ENCODE results near the gene PAX5.

The PAX5 gene

DNA sequence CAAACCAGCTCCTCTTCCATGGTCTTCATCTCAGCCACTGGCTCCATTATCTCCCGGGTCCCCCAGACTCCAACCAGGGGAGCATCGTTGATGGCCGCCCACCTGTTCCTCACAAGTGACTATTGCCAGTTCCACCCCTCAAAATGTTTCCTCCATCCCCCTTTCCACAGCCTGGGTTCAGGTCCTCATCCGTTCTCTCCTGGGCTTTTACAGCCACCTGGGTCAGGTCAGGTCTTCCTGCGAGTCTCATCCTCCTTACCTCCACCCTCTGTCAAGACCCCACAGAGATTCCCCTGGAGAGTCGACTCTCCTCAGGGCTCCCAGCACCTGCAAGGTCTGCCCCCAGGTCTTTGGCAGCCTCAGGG, 133.2 kb downstream of the PAX5 start:
- no peaks in the 10 kb centered on the region for H3K4me1 ChIP-seq (ENCODE audit: control insufficient read depth, low read depth, low read length)
- no peak overlapping the region for H3K27ac ChIP-seq (ENCODE audit: low read length)
- no peaks in the 10 kb centered on the region for H3K27me3 ChIP-seq (ENCODE audit: control insufficient read depth, insufficient read depth, low read length)
- H3K9ac ChIP-seq (ENCODE audit: low read length) = no peak overlapping the region
- no peak overlapping the region for H3K4me3 ChIP-seq (ENCODE audit: low read length)
- H3K36me3 ChIP-seq (ENCODE audit: control insufficient read depth, low read depth, low read length) = no peaks in the 10 kb centered on the region
- H3K9me3 ChIP-seq (ENCODE audit: control insufficient read depth, low read depth, low read length) = no peaks in the 10 kb centered on the region

DNA sequence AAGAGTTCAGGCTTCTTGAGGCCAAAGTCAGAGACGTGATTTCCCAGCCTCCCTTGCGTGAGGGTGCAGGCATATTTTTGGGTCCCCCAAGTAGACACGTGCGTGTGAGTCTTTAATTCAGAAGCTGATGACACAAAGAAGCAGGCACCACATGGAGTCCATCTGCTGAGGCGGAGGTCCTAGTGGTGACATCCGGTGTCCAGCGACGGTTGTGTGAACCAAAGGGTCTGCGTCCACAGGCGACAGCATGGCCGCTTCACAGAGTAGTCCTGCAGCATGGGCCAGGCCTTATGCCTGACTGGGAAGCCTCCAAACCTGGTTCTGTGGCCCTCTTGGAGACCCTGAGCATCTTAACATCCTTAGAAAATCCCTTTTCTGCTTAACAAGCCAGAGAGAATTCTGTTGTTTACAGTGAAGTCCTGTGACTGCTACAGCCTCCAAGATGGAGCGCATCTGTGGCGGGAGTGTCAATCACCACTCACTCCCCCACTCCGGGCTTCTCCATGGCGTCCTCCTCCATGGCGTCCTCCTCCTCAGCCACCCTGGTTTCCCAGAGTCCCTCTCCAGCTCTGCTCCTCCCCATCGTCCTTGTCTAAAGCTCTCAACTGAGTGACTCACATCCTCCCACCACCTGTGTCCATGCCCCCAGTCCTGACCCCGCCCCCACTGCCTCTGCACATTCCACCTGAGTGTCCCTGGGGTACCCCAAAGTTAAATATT, 133.8 kb downstream of the PAX5 start:
- Histone ChIP-seq H3K27me3 (ENCODE audit: control insufficient read depth, insufficient read depth, low read length) (no peaks in the 10 kb centered on the region), H3K4me3 (ENCODE audit: low read length) (no peak overlapping the region), H3K36me3 (ENCODE audit: control insufficient read depth, low read depth, low read length) (no peaks in the 10 kb centered on the region), H3K4me1 (ENCODE audit: control insufficient read depth, low read depth, low read length) (no peaks in the 10 kb centered on the region), H3K9me3 (ENCODE audit: control insufficient read depth, low read depth, low read length) (no peaks in the 10 kb centered on the region), H3K27ac (ENCODE audit: low read length) (no peak overlapping the region), H3K9ac (ENCODE audit: low read length) (no peak overlapping the region)

GRCh38 chr9:36899406-36899805, 134.7 kb downstream of the PAX5 start:
- Histone ChIP-seq H3K27me3 (ENCODE audit: control insufficient read depth, insufficient read depth, low read length) (no peaks in the 10 kb centered on the region), H3K9ac (ENCODE audit: low read length) (no peak overlapping the region), H3K27ac (ENCODE audit: low read length) (no peak overlapping the region), H3K36me3 (ENCODE audit: control insufficient read depth, low read depth, low read length) (no peaks in the 10 kb centered on the region), H3K4me1 (ENCODE audit: control insufficient read depth, low read depth, low read length) (no peaks in the 10 kb centered on the region), H3K4me3 (ENCODE audit: low read length) (no peak overlapping the region), H3K9me3 (ENCODE audit: control insufficient read depth, low read depth, low read length) (no peaks in the 10 kb centered on the region)

- H3K27ac ChIP-seq (ENCODE audit: low read length) = no peak overlapping the region
- no peaks in the 10 kb centered on the region for H3K36me3 ChIP-seq (ENCODE audit: control insufficient read depth, low read depth, low read length)
- no peak overlapping the region for H3K4me3 ChIP-seq (ENCODE audit: low read length)
- H3K9me3 ChIP-seq (ENCODE audit: control insufficient read depth, low read depth, low read length) = no peaks in the 10 kb centered on the region
- H3K9ac ChIP-seq (ENCODE audit: low read length) = no peak overlapping the region
- no peaks in the 10 kb centered on the region for H3K27me3 ChIP-seq (ENCODE audit: control insufficient read depth, insufficient read depth, low read length)
- H3K4me1 ChIP-seq (ENCODE audit: control insufficient read depth, low read depth, low read length) = no peaks in the 10 kb centered on the region
These were observed 135.5 kb downstream of the PAX5 start for GRCh38 chr9:36898431-36899020.

GRCh38 chr9:36897478-36897877, 136.6 kb downstream of the PAX5 start:
- H3K27ac ChIP-seq (ENCODE audit: low read length) = no peak overlapping the region
- no peaks in the 10 kb centered on the region for H3K36me3 ChIP-seq (ENCODE audit: control insufficient read depth, low read depth, low read length)
- no peaks in the 10 kb centered on the region for H3K4me1 ChIP-seq (ENCODE audit: control insufficient read depth, low read depth, low read length)
- no peak overlapping the region for H3K4me3 ChIP-seq (ENCODE audit: low read length)
- H3K9me3 ChIP-seq (ENCODE audit: control insufficient read depth, low read depth, low read length) = no peaks in the 10 kb centered on the region
- no peak overlapping the region for H3K9ac ChIP-seq (ENCODE audit: low read length)
- no peaks in the 10 kb centered on the region for H3K27me3 ChIP-seq (ENCODE audit: control insufficient read depth, insufficient read depth, low read length)

- H3K4me3 ChIP-seq (ENCODE audit: low read length) = no peak overlapping the region
- H3K4me1 ChIP-seq (ENCODE audit: control insufficient read depth, low read depth, low read length) = no peaks in the 10 kb centered on the region
- no peaks in the 10 kb centered on the region for H3K27me3 ChIP-seq (ENCODE audit: control insufficient read depth, insufficient read depth, low read length)
- no peak overlapping the region for H3K27ac ChIP-seq (ENCODE audit: low read length)
- H3K9ac ChIP-seq (ENCODE audit: low read length) = no peak overlapping the region
- no peaks in the 10 kb centered on the region for H3K9me3 ChIP-seq (ENCODE audit: control insufficient read depth, low read depth, low read length)
- H3K36me3 ChIP-seq (ENCODE audit: control insufficient read depth, low read depth, low read length) = no peaks in the 10 kb centered on the region
These were observed 137.0 kb downstream of the PAX5 start for GRCh38 chr9:36897019-36897418.

DNA sequence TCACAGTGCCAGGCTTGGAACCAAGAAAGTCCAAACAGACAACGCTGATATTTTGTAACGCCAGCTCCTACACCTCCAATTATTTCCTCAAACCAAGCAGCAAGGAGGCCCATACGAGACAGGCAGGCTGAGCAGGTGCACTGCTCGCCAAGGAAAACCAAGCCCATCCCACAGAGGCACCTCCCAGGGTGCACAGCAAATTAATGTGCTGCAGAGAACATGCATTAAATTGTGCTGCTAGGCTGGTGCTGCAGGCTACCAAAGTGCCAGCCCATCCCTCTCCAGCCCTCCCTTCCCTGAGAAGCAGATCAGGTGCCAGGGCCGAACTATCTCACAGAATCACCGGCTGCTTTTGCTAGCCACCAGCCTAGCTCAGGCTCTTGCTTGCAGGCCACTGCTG, 137.8 kb downstream of the PAX5 start:
- H3K9ac ChIP-seq (ENCODE audit: low read length) = no peak overlapping the region
- H3K36me3 ChIP-seq (ENCODE audit: control insufficient read depth, low read depth, low read length) = no peaks in the 10 kb centered on the region
- no peaks in the 10 kb centered on the region for H3K9me3 ChIP-seq (ENCODE audit: control insufficient read depth, low read depth, low read length)
- H3K4me3 ChIP-seq (ENCODE audit: low read length) = no peak overlapping the region
- no peaks in the 10 kb centered on the region for H3K27me3 ChIP-seq (ENCODE audit: control insufficient read depth, insufficient read depth, low read length)
- no peaks in the 10 kb centered on the region for H3K4me1 ChIP-seq (ENCODE audit: control insufficient read depth, low read depth, low read length)
- H3K27ac ChIP-seq (ENCODE audit: low read length) = no peak overlapping the region

GRCh38 chr9:36895744-36896260, 138.3 kb downstream of the PAX5 start:
- Histone ChIP-seq H3K4me3 (ENCODE audit: low read length) (no peak overlapping the region), H3K4me1 (ENCODE audit: control insufficient read depth, low read depth, low read length) (no peaks in the 10 kb centered on the region), H3K9me3 (ENCODE audit: control insufficient read depth, low read depth, low read length) (no peaks in the 10 kb centered on the region), H3K27me3 (ENCODE audit: control insufficient read depth, insufficient read depth, low read length) (no peaks in the 10 kb centered on the region), H3K27ac (ENCODE audit: low read length) (no peak overlapping the region), H3K36me3 (ENCODE audit: control insufficient read depth, low read depth, low read length) (no peaks in the 10 kb centered on the region), H3K9ac (ENCODE audit: low read length) (no peak overlapping the region)

DNA sequence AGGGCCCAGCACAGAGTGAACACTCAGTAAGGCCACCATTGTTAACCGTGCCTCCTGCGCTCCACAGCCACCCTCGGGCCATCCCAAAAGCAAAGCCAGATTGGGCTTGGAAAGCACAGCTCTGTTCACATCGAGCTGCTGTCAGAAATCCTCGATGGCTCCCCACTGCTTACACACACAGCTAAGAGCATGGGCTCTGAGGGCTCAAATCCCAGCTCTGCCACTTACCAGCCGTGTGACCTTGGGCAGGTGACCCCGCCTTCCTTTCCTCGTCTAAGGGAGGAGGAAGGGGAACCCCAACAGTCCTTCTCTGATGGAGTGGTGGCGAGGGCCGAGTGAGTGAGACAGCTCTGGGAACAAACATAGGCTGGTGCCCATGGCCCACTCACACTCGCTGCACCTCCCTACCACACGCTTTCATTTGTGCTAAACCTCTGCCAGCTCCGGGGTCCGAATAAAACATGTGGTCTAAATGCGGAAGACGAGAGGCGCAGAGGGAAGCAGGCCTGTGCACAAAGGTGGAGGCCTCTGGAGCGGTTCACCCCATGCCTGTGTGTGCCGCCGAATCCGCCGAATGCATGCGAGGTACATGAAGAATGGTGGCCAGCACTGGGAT, 139.3 kb downstream of the PAX5 start:
- no peaks in the 10 kb centered on the region for H3K9me3 ChIP-seq (ENCODE audit: control insufficient read depth, low read depth, low read length)
- H3K9ac ChIP-seq (ENCODE audit: low read length) = no peak overlapping the region
- H3K27me3 ChIP-seq (ENCODE audit: control insufficient read depth, insufficient read depth, low read length) = no peaks in the 10 kb centered on the region
- no peaks in the 10 kb centered on the region for H3K36me3 ChIP-seq (ENCODE audit: control insufficient read depth, low read depth, low read length)
- no peak overlapping the region for H3K4me3 ChIP-seq (ENCODE audit: low read length)
- H3K4me1 ChIP-seq (ENCODE audit: control insufficient read depth, low read depth, low read length) = no peaks in the 10 kb centered on the region
- no peak overlapping the region for H3K27ac ChIP-seq (ENCODE audit: low read length)

GRCh38 chr9:36893911-36894310, 140.2 kb downstream of the PAX5 start:
- no peak overlapping the region for H3K9ac ChIP-seq (ENCODE audit: low read length)
- H3K4me3 ChIP-seq (ENCODE audit: low read length) = no peak overlapping the region
- H3K4me1 ChIP-seq (ENCODE audit: control insufficient read depth, low read depth, low read length) = no peaks in the 10 kb centered on the region
- no peaks in the 10 kb centered on the region for H3K36me3 ChIP-seq (ENCODE audit: control insufficient read depth, low read depth, low read length)
- H3K9me3 ChIP-seq (ENCODE audit: control insufficient read depth, low read depth, low read length) = no peaks in the 10 kb centered on the region
- no peak overlapping the region for H3K27ac ChIP-seq (ENCODE audit: low read length)
- no peaks in the 10 kb centered on the region for H3K27me3 ChIP-seq (ENCODE audit: control insufficient read depth, insufficient read depth, low read length)

GRCh38 chr9:36893184-36893583, 140.9 kb downstream of the PAX5 start:
- H3K27me3 ChIP-seq (ENCODE audit: control insufficient read depth, insufficient read depth, low read length) = no peaks in the 10 kb centered on the region
- no peak overlapping the region for H3K4me3 ChIP-seq (ENCODE audit: low read length)
- H3K9ac ChIP-seq (ENCODE audit: low read length) = no peak overlapping the region
- H3K9me3 ChIP-seq (ENCODE audit: control insufficient read depth, low read depth, low read length) = no peaks in the 10 kb centered on the region
- no peak overlapping the region for H3K27ac ChIP-seq (ENCODE audit: low read length)
- H3K36me3 ChIP-seq (ENCODE audit: control insufficient read depth, low read depth, low read length) = no peaks in the 10 kb centered on the region
- H3K4me1 ChIP-seq (ENCODE audit: control insufficient read depth, low read depth, low read length) = no peaks in the 10 kb centered on the region

DNA sequence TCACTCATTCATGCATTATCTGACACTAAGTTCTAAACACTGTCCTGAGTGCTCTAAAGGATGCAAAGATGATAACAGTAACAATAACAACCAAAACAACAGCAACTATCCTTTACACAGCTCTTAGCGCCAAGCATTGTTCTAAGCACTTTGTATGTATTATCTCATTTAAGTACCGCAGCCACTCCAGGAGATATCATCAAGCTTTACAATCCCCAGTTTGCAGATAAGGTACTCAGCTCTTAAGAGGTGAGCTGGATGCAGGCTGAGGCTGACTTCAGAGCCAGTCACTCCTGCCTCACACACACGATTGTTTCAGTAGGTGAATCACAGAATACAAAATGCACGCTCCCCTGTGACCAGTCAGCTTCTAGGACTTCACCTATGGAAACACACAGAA, 141.8 kb downstream of the PAX5 start:
- Histone ChIP-seq H3K36me3 (ENCODE audit: control insufficient read depth, low read depth, low read length) (no peaks in the 10 kb centered on the region), H3K27me3 (ENCODE audit: control insufficient read depth, insufficient read depth, low read length) (no peaks in the 10 kb centered on the region), H3K27ac (ENCODE audit: low read length) (no peak overlapping the region), H3K4me1 (ENCODE audit: control insufficient read depth, low read depth, low read length) (no peaks in the 10 kb centered on the region), H3K9me3 (ENCODE audit: control insufficient read depth, low read depth, low read length) (no peaks in the 10 kb centered on the region), H3K4me3 (ENCODE audit: low read length) (no peak overlapping the region), H3K9ac (ENCODE audit: low read length) (no peak overlapping the region)

All from iPS-18a (cell line).